ENCODE measurements around the gene IL23R.
"Not testable (repeated sequence)": the region's sequence is repeated elsewhere in the genome, so short reads cannot be mapped to it uniquely, and the experiment has no call there.

The IL23R gene

GRCh38 chr1:67191668-67192520 lies 25.6 kb downstream of the IL23R start:
- no peak for DNase-seq (ENCODE audit: low read depth in 1 of 2, low spot score in 1 of 2)

- no peak for DNase-seq (ENCODE audit: low read depth in 1 of 2, low spot score in 1 of 2)
These were observed 26.6 kb downstream of the IL23R start for GRCh38 chr1:67192902-67193301.

- no peak for DNase-seq (ENCODE audit: low read depth in 1 of 2, low spot score in 1 of 2)
These were observed 27.4 kb downstream of the IL23R start for GRCh38 chr1:67193704-67194103.

GRCh38 chr1:67194209-67194863 lies 28.1 kb downstream of the IL23R start:
- DNase-seq (ENCODE audit: low read depth in 1 of 2, low spot score in 1 of 2), result no peak

- no peak for DNase-seq (ENCODE audit: low read depth in 1 of 2, low spot score in 1 of 2)
These were observed 34.5 kb downstream of the IL23R start for GRCh38 chr1:67200755-67201154.

GRCh38 chr1:67201891-67202290 lies 35.6 kb downstream of the IL23R start:
- DNase-seq (ENCODE audit: low read depth in 1 of 2, low spot score in 1 of 2), result no peak

- DNase-seq (ENCODE audit: low read depth in 1 of 2, low spot score in 1 of 2), result no peak
These were observed 38.2 kb downstream of the IL23R start for GRCh38 chr1:67204298-67204980.

GRCh38 chr1:67207398-67207797 lies 41.1 kb downstream of the IL23R start:
- not testable (repeated sequence) for DNase-seq (ENCODE audit: low read depth in 1 of 2, low spot score in 1 of 2)

GRCh38 chr1:67208217-67208616 lies 42.0 kb downstream of the IL23R start:
- no peak for DNase-seq (ENCODE audit: low read depth in 1 of 2, low spot score in 1 of 2)

GRCh38 chr1:67209521-67209920 lies 43.3 kb downstream of the IL23R start:
- DNase-seq (ENCODE audit: low read depth in 1 of 2, low spot score in 1 of 2), result no peak

- peak in 1 of 2 donors; percentile 51 for DNase-seq (ENCODE audit: low read depth in 1 of 2, low spot score in 1 of 2)
These were observed 45.6 kb downstream of the IL23R start for GRCh38 chr1:67211589-67212563.

- no peak for DNase-seq (ENCODE audit: low read depth in 1 of 2, low spot score in 1 of 2)
These were observed 46.9 kb downstream of the IL23R start for GRCh38 chr1:67213164-67213563.

- no peak for DNase-seq (ENCODE audit: low read depth in 1 of 2, low spot score in 1 of 2)
These were observed 47.7 kb downstream of the IL23R start for GRCh38 chr1:67213948-67214347.

- DNase-seq (ENCODE audit: low read depth in 1 of 2, low spot score in 1 of 2), result peak; percentile 17 to 42
These were observed 48.3 kb downstream of the IL23R start for GRCh38 chr1:67214420-67215174.

GRCh38 chr1:67216401-67216800 lies 50.1 kb downstream of the IL23R start:
- DNase-seq (ENCODE audit: low read depth in 1 of 2, low spot score in 1 of 2), result no peak

- no peak for DNase-seq (ENCODE audit: low read depth in 1 of 2, low spot score in 1 of 2)
These were observed 51.2 kb downstream of the IL23R start for GRCh38 chr1:67217417-67217816.

GRCh38 chr1:67217938-67218337 lies 51.7 kb downstream of the IL23R start:
- no peak for DNase-seq (ENCODE audit: low read depth in 1 of 2, low spot score in 1 of 2)

GRCh38 chr1:67224856-67225255 lies 58.6 kb downstream of the IL23R start:
- DNase-seq (ENCODE audit: low read depth in 1 of 2, low spot score in 1 of 2), result no peak

GRCh38 chr1:67226688-67227087 lies 60.4 kb downstream of the IL23R start:
- no peak for DNase-seq (ENCODE audit: low read depth in 1 of 2, low spot score in 1 of 2)

GRCh38 chr1:67227196-67227595 lies 60.9 kb downstream of the IL23R start:
- DNase-seq (ENCODE audit: low read depth in 1 of 2, low spot score in 1 of 2), result no peak
